OCI-LY1 (cell line): ENCODE results near the gene PABPN1L.

Experiments
- H2AFZ ChIP-seq: fragments of 200-600 bp; sonication (generic), shearing (Covaris generic); 2 replicates; pipeline ENCODE4 v1.6.0; 2014; ENCODE audit warnings: antibody characterized with exemption, mild to moderate bottlenecking, low read length
- H3F3A ChIP-seq: fragments of 200-600 bp; sonication (generic), shearing (Covaris generic); 2 replicates; pipeline ENCODE4 v1.6.0; 2014; ENCODE audit warnings: mild to moderate bottlenecking, antibody characterized with exemption, low read length, moderate library complexity; ENCODE audit not compliant: insufficient read depth
- H3K27ac ChIP-seq: fragments of 200-600 bp; sonication (generic); 2 replicates; pipeline ENCODE4 v1.5.1; 2014; ENCODE audit warnings: low read length, mixed run types, mild to moderate bottlenecking, low read depth; ENCODE audit not compliant: poor library complexity, severe bottlenecking
- H3K27me3 ChIP-seq: fragments of 200-600 bp; sonication (generic); 2 replicates; pipeline ENCODE4 v1.6.0; 2014; ENCODE audit warnings: antibody characterized with exemption, mild to moderate bottlenecking, low read length, moderate library complexity; ENCODE audit not compliant: insufficient read depth
- H3K36me3 ChIP-seq: fragments of 200-600 bp; sonication (generic); 2 replicates; pipeline ENCODE4 v1.6.1; 2014; ENCODE audit warnings: mild to moderate bottlenecking, antibody characterized with exemption, low read length, moderate library complexity, mixed read lengths; ENCODE audit not compliant: insufficient read depth
- H3K4me1 ChIP-seq: fragments of 200-600 bp; sonication (generic); 2 replicates; pipeline ENCODE4 v1.5.1; 2014; ENCODE audit warnings: mild to moderate bottlenecking, low read length, moderate library complexity; ENCODE audit not compliant: insufficient read depth, severe bottlenecking
- H3K4me2 ChIP-seq: fragments of 200-600 bp; sonication (generic), shearing (Covaris generic); 2 replicates; pipeline ENCODE4 v1.6.1; 2014; ENCODE audit warnings: low read length
- H3K4me3 ChIP-seq: fragments of 200-600 bp; sonication (generic); 2 replicates; pipeline ENCODE4 v1.5.1; 2014; ENCODE audit warnings: low read length, low read depth, mild to moderate bottlenecking, mixed read lengths; ENCODE audit not compliant: poor library complexity, severe bottlenecking
- H3K79me2 ChIP-seq: fragments of 200-600 bp; shearing (Covaris generic); 2 replicates; pipeline ENCODE4 v1.6.1; 2016; ENCODE audit warnings: mixed run types, low read length, mixed read lengths; ENCODE audit not compliant: insufficient read depth
- H3K9ac ChIP-seq: fragments of 200-600 bp; sonication (generic), shearing (Covaris generic); 2 replicates; pipeline ENCODE4 v1.6.1; 2014; ENCODE audit warnings: mild to moderate bottlenecking, low read length, mixed read lengths
- H3K9me2 ChIP-seq: fragments of 200-600 bp; sonication (generic), shearing (Covaris generic); 2 replicates; pipeline ENCODE4 v1.6.1; 2014; ENCODE audit warnings: low read depth, mild to moderate bottlenecking, low read length, mixed read lengths
- H3K9me3 ChIP-seq: fragments of 200-600 bp; shearing (Covaris generic); 2 replicates; pipeline ENCODE4 v1.6.1; 2014; ENCODE audit warnings: low read length, mixed read lengths
- H4K20me1 ChIP-seq: fragments of 200-600 bp; sonication (generic), shearing (Covaris generic); 2 replicates; pipeline ENCODE4 v1.6.0; 2016; ENCODE audit warnings: mild to moderate bottlenecking, low read length; ENCODE audit not compliant: insufficient read depth
- CTCF ChIP-seq: fragments of 200-600 bp; sonication (generic), shearing (Covaris generic); IDR thresholded peaks from 2 replicates; pipeline ENCODE4 v1.5.1; 2017; ENCODE audit warnings: mild to moderate bottlenecking, antibody characterized with exemption, low read length, moderate library complexity, mixed read lengths
- EZH2 ChIP-seq: fragments of 200-600 bp; sonication (generic), shearing (Covaris generic); IDR thresholded peaks from 2 replicates; pipeline ENCODE4 v1.8.0; 2017; ENCODE audit warnings: borderline replicate concordance, mixed run types, mild to moderate bottlenecking, antibody characterized with exemption, low read length, moderate library complexity, mixed read lengths

PABPN1L gene

GRCh38 chr16:88906535-88907105, 40.2 kb upstream of the PABPN1L start:
- Histone ChIP-seq H3K27me3 (no peaks in the 10 kb centered on the region), H3K9me2 (no peaks in the 10 kb centered on the region), H3K9me3 (no peaks in the 10 kb centered on the region), H4K20me1 (no peaks in the 10 kb centered on the region), H2AFZ (no peak overlapping the region), H3F3A (no peaks in the 10 kb centered on the region), H3K27ac (no peak overlapping the region), H3K4me1 (peaks cover 5% of the 10 kb centered on the region), H3K36me3 (no peaks in the 10 kb centered on the region), H3K9ac (no peak overlapping the region), H3K79me2 (no peaks in the 10 kb centered on the region), H3K4me2 (no peak overlapping the region), H3K4me3 (no peak overlapping the region)
- TF ChIP-seq CTCF (no peak), EZH2 (no peak)

GRCh38 chr16:88906020-88906419, 39.6 kb upstream of the PABPN1L start:
- Histone ChIP-seq H3K4me3 (no peak overlapping the region), H3K9me2 (no peaks in the 10 kb centered on the region), H3F3A (no peaks in the 10 kb centered on the region), H3K79me2 (no peaks in the 10 kb centered on the region), H3K9me3 (no peaks in the 10 kb centered on the region), H3K4me2 (no peak overlapping the region), H3K9ac (no peak overlapping the region), H3K4me1 (no peaks in the 10 kb centered on the region), H2AFZ (no peak overlapping the region), H3K27me3 (no peaks in the 10 kb centered on the region), H3K36me3 (no peaks in the 10 kb centered on the region), H4K20me1 (no peaks in the 10 kb centered on the region), H3K27ac (no peak overlapping the region)
- no peak for TF ChIP-seq EZH2
- no peak for TF ChIP-seq CTCF

- Histone ChIP-seq H3K4me2 (no peak overlapping the region), H3K79me2 (no peaks in the 10 kb centered on the region), H3K9me2 (no peaks in the 10 kb centered on the region), H3K4me3 (no peak overlapping the region), H3K27me3 (no peaks in the 10 kb centered on the region), H3K4me1 (no peaks in the 10 kb centered on the region), H4K20me1 (no peaks in the 10 kb centered on the region), H3K27ac (no peak overlapping the region), H3F3A (no peaks in the 10 kb centered on the region), H3K36me3 (no peaks in the 10 kb centered on the region), H3K9me3 (no peaks in the 10 kb centered on the region), H3K9ac (no peak overlapping the region), H2AFZ (no peak overlapping the region)
- TF ChIP-seq EZH2 = no peak
- TF ChIP-seq CTCF = no peak
These were observed 39.1 kb upstream of the PABPN1L start for GRCh38 chr16:88905563-88905962.
